ENCODE measurements around the gene OR52E1.
"Not testable (repeated sequence)": the region's sequence is repeated elsewhere in the genome, so short reads cannot be mapped to it uniquely, and the experiment has no call there.

OR52E1 gene

GRCh38 chr11:5069272-5069671, at the start of gene OR52E1:
Gene OR52E1 (plus strand): TSS chr11:5069572.
- no peak for DNase-seq

- DNase-seq: no peak
These were observed 47.4 kb upstream of the OR52E1 start for GRCh38 chr11:5021996-5022395.

GRCh38 chr11:5036669-5037068, 32.7 kb upstream of the OR52E1 start:
- DNase-seq: no peak

GRCh38 chr11:5037926-5038325, 31.4 kb upstream of the OR52E1 start:
- no peak for DNase-seq

- DNase-seq: no peak
These were observed 31.0 kb upstream of the OR52E1 start for GRCh38 chr11:5038341-5038740.

- DNase-seq: no peak
These were observed 28.5 kb upstream of the OR52E1 start for GRCh38 chr11:5040876-5041275.

- DNase-seq: no peak
These were observed 27.3 kb upstream of the OR52E1 start for GRCh38 chr11:5042091-5042490.

GRCh38 chr11:5043380-5043779, 26.0 kb upstream of the OR52E1 start:
- no peak for DNase-seq

GRCh38 chr11:5046226-5046625, 23.1 kb upstream of the OR52E1 start, which contains the start of gene OR52J3:
Gene OR52J3 (plus strand): TSS chr11:5046526. CDS start chr11:5046526, 0 bp downstream.
- no peak for DNase-seq

GRCh38 chr11:5046754-5047330, 22.5 kb upstream of the OR52E1 start:
- DNase-seq: no peak

- not testable (repeated sequence) for DNase-seq
These were observed 10.7 kb upstream of the OR52E1 start for GRCh38 chr11:5058679-5059078.

- DNase-seq: no peak
These were observed 10.0 kb upstream of the OR52E1 start, which contains the start of gene OR52E2 for GRCh38 chr11:5059391-5059790. Gene OR52E2 (minus strand): TSS chr11:5059627. CDS start chr11:5059627, 0 bp downstream.

GRCh38 chr11:5065027-5065426, 4.3 kb upstream of the OR52E1 start:
- DNase-seq: no peak

GRCh38 chr11:5071799-5072198, 2.4 kb downstream of the OR52E1 start:
- no peak for DNase-seq

GRCh38 chr11:5081405-5081804, 12.0 kb downstream of the OR52E1 start:
- DNase-seq: no peak

- no peak for DNase-seq
These were observed 14.2 kb downstream of the OR52E1 start for GRCh38 chr11:5083602-5084001.

- no peak for DNase-seq
These were observed 19.2 kb downstream of the OR52E1 start for GRCh38 chr11:5088556-5088955.

- DNase-seq: no peak
These were observed 21.3 kb downstream of the OR52E1 start for GRCh38 chr11:5090668-5091067.

- no peak for DNase-seq
These were observed 23.6 kb downstream of the OR52E1 start for GRCh38 chr11:5092821-5093585.

GRCh38 chr11:5096011-5096410, 26.6 kb downstream of the OR52E1 start:
- DNase-seq: no peak

- no peak for DNase-seq
These were observed 32.9 kb downstream of the OR52E1 start for GRCh38 chr11:5102246-5102645.

GRCh38 chr11:5103066-5103465, 33.7 kb downstream of the OR52E1 start:
- no peak for DNase-seq

- no peak for DNase-seq
These were observed 37.9 kb downstream of the OR52E1 start for GRCh38 chr11:5107285-5107684.

- no peak for DNase-seq
These were observed 46.0 kb downstream of the OR52E1 start for GRCh38 chr11:5115339-5115738.

- no peak for DNase-seq
These were observed 48.2 kb downstream of the OR52E1 start for GRCh38 chr11:5117588-5117987.
